Esophagus squamous epithelium (tissue), 5 donors: Measurements from ENCODE around the gene PRKCQ. TPM values are rescaled to one million over a fixed set of nuclear protein-coding genes. Genes with fewer than 3 reads are reported as not detected.

ENCODE experiments used
- DNase-seq: peaks from one replicate; lab custom pipeline; 2025; lab: John Stamatoyannopoulos, UW
- H3K27ac ChIP-seq, 4 donors: fragments of 200-600 bp; sonication (generic); one replicate each; pipeline ENCODE4 v1.5.1; 2016 to 2019; ENCODE audit warnings: mild to moderate bottlenecking in 1 of 4
- H3K27me3 ChIP-seq, 4 donors: fragments of 200-600 bp; sonication (generic); 1 replicate in 3 of 4; 2 replicates in 1 of 4; pipeline versions ENCODE4 v1.5.1 to v1.6.0; 2017 to 2021; ENCODE audit warnings: antibody characterized with exemption in 1 of 4
- H3K36me3 ChIP-seq, 3 donors: fragments of 200-600 bp; sonication (generic); one replicate each; pipeline ENCODE4 v1.5.1; 2016 to 2019
- H3K4me1 ChIP-seq, 3 donors: fragments of 200-600 bp; sonication (generic); one replicate each; pipeline ENCODE4 v1.5.1; 2017 to 2019
- H3K4me3 ChIP-seq, 4 donors: fragments of 200-600 bp; sonication (generic); 1 replicate in 3 of 4; 2 replicates in 1 of 4; pipeline ENCODE4 v1.5.1; 2016 to 2019; ENCODE audit warnings: mild to moderate bottlenecking in 2 of 4, moderate library complexity in 1 of 4
- H3K9me3 ChIP-seq, 3 donors: fragments of 200-600 bp; sonication (generic); one replicate each; pipeline ENCODE4 v1.5.1; 2016 to 2019
- POLR2A ChIP-seq, 4 donors: fragments of 450-650 bp; IDR thresholded peaks; one replicate each; pipeline ENCODE4 v1.6.1; 2017; ENCODE audit warnings: antibody characterized with exemption in 4 of 4, mild to moderate bottlenecking in 4 of 4, moderate library complexity in 3 of 4
- WGBS, 2 donors: methylation state at CpG; one replicate each; pipeline ENCODE4 v1.1.5; 2018; 5-methylcytosine and 5-hydroxymethylcytosine counted together
- intact Hi-C: fragments of 100-400 bp; cut with DNase I; formaldehyde crosslinking; loops from one replicate; pipeline ENCODE4 v1.15.0; 2022
- total RNA-seq, 4 donors: library from RNA; depleted of rRNA; stranded (reverse); fragments of >200 nt; gene quantifications; one replicate each; pipeline ENCODE4 v1.1.0, GENCODE V29; 2016
- TF ChIP-seq, protein P1 (sequence below), 6 experiments: fragments of 450-650 bp in 4 of 6; fragments of 200-600 bp in 2 of 6; sonication (generic) in 2 of 6; IDR thresholded peaks; one replicate each; pipeline ENCODE4 v1.5.1; 2016 to 2019; ENCODE audit warnings: antibody characterized with exemption in 6 of 6, mild to moderate bottlenecking in 4 of 6, moderate library complexity in 4 of 6
- donor health status: DM: yes; HTN: yes; CAD: no.

The PRKCQ gene
- total RNA-seq, 4 donors from 2014 or later: 0.76 to 2.7 (median 1.4) TPM

DNA sequence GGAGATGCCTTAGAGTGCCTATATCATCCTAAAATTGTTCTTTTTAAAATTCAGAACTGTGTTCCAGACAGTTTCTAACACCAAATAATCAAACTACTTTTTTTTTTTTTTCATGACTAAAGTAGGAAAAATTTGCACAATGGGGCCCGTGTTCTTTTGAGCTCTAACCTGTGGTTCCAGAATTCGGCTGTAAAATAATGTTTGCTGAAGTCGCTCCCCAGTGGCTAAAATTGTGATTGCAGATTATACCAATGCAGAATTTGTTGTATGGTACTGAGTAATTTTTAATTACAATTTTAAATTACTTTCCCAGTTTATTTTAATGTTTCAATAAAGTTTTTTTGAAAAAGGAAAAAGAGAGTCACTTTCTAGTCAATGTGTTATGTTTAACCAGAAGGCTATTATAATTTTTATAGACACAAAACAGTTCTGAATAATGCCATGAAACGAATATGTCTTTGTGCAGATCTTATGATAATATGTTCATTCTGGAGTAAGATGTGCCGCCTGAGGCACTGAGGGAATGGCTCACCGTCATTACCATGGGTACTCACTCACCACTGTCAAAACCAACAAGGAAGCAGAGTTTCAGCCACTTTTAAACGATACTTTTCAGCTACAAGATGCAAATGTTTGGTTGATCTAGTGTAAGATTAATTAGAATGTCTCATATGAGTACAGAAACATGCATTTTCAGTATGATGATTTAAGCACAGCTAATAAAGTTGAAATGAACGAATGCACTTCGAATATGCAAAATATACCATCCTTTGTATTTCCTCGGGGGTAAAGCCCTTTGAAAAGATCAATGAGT lies 173.6 kb downstream of the PRKCQ start:
- Histone ChIP-seq H3K27me3 (peaks cover 0 to 19% (median 0%) of the 10 kb centered on the region in 4 donors), H3K4me3 (no peak overlapping the region), H3K27ac (no peak overlapping the region), H3K9me3 (no peaks in the 10 kb centered on the region), H3K4me1 (peaks cover 5 to 25% (median 15%) of the 10 kb centered on the region in 3 donors), H3K36me3 (no peaks in the 10 kb centered on the region)
- intact Hi-C loops: no loop called here
- TF ChIP-seq, protein P1, sequence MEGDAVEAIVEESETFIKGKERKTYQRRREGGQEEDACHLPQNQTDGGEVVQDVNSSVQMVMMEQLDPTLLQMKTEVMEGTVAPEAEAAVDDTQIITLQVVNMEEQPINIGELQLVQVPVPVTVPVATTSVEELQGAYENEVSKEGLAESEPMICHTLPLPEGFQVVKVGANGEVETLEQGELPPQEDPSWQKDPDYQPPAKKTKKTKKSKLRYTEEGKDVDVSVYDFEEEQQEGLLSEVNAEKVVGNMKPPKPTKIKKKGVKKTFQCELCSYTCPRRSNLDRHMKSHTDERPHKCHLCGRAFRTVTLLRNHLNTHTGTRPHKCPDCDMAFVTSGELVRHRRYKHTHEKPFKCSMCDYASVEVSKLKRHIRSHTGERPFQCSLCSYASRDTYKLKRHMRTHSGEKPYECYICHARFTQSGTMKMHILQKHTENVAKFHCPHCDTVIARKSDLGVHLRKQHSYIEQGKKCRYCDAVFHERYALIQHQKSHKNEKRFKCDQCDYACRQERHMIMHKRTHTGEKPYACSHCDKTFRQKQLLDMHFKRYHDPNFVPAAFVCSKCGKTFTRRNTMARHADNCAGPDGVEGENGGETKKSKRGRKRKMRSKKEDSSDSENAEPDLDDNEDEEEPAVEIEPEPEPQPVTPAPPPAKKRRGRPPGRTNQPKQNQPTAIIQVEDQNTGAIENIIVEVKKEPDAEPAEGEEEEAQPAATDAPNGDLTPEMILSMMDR (IDR thresholded peaks at IDR 0.05): peak in 5 of 6 experiments; percentile 36 to 61 (median 37)
- TF ChIP-seq POLR2A (IDR thresholded peaks at IDR 0.05): no peak
- 39 to 54% methylated on average over 10 of the region's 10 CpGs for WGBS, 2 donors
- DNase-seq: no peak

DNA sequence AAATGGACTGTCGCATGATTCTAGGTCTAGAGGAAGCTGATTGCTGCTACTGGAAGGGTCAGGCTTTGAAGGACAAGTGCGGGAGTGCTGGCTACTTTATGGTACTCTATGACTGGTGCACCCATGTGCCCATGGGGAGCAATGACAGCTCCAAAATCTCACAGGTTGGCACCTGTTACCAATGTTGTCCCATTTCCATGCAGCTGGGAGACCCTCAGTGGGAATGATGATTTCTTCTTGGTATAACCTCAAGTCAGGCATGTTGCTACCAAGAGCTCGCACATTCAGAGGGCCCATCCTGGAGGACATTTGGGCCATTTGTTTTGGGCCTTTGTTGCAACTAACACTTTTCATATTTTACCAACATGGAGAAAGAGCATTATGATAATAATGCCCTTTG lies 174.4 kb downstream of the PRKCQ start:
- intact Hi-C loops: no loop called here
- no peaks in the 10 kb centered on the region for H3K9me3 ChIP-seq
- H3K36me3 ChIP-seq: no peaks in the 10 kb centered on the region
- peaks cover 12 to 30% (median 21%) of the 10 kb centered on the region in 3 donors for H3K4me1 ChIP-seq
- peaks cover 0 to 19% (median 0%) of the 10 kb centered on the region in 4 donors for H3K27me3 ChIP-seq
- DNase-seq: no peak
- TF ChIP-seq, protein P1 (IDR thresholded peaks at IDR 0.05): peak in 1 of 6 experiments; percentile 7
- no peak for TF ChIP-seq POLR2A (IDR thresholded peaks at IDR 0.05)
- no peak overlapping the region for H3K27ac ChIP-seq
- no peak overlapping the region for H3K4me3 ChIP-seq
- WGBS, 2 donors: 97 to 100% methylated on average over 3 of the region's 3 CpGs

DNA sequence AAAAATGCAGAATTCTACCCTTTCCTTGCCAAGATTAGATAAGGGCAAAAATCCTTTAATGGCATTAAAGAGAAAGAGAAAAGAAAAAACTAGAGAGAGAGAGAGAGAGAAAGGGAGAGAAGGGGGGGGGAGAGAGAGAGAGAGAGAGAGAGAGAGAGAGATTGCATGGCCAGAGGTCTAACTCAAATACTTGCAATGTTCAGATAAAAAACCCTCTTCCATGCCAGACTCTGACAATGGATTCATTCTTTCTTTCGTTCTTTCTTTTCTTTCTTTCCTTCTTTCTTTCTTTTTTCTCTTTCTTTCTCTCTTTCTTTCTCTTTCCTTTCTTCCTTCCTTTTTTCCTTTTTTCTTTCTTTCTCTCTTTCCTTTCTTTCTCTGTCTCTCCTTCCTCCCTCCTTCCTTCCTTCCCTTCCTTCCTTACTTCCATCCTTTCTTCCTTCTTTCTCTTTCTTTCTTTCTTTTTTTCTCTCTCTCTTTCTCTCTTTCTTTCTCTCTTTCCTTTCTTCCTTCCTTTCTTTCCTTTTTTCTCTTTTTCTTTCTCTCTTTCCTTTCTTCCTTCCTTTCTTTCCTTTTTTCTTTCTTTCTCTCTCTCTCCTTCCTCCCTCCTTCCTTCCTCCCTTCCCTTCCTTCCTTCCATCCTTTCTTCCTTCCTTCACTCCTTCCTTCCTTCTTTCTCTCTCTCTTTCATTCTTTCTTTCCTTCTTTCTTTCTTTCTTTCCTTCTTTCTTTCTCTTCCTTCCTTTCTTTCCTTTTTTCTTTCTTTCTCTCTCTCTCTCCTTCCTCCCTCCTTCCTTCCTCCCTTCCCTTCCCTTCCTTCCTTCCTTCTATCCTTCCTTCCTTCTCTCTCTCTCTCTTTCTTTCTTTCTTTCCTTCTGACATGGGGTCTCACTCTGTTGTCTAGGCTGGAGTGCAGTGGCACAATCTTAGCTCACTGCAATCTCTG lies 175.7 kb downstream of the PRKCQ start:
- intact Hi-C loops: loop anchor here (5.0 kb wide), 2 partner anchors 202 to 292 kb away; partner anchors contain the start of gene PFKFB3
- TF ChIP-seq, protein P1 (IDR thresholded peaks at IDR 0.05): no peak
- no peak for TF ChIP-seq POLR2A (IDR thresholded peaks at IDR 0.05)
- no peak overlapping the region for H3K4me3 ChIP-seq
- no peaks in the 10 kb centered on the region for H3K9me3 ChIP-seq
- WGBS, 2 donors: 80 to 86% methylated on average over 1 of the region's 1 CpG
- H3K36me3 ChIP-seq: no peaks in the 10 kb centered on the region
- H3K27me3 ChIP-seq: peaks cover 0 to 19% (median 0%) of the 10 kb centered on the region in 4 donors
- no peak overlapping the region for H3K27ac ChIP-seq
- H3K4me1 ChIP-seq: peaks cover 12 to 31% (median 13%) of the 10 kb centered on the region in 3 donors
- no peak for DNase-seq

DNA sequence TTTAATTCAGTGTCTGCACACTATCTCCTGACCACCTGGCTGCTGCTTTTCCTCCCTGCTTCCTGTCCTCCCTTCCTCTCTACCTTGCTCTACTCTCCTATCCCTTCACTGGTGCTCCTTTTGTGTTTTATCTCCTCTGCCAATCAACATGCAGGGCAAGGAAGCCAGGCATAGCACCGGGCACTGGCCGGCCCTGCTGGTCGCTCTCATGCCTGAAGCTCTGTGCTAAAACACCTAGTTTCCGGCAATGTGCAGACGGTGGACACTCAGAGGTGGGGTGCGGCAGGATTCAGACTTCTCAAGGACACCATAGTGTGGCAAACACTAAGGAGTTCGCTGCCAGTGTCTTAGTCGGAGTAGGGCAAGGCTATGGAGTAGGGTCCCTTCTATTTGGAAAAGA lies 177.1 kb downstream of the PRKCQ start:
- no peak overlapping the region for H3K4me3 ChIP-seq
- DNase-seq: no peak
- intact Hi-C loops: loop anchor here (5.0 kb wide), 2 partner anchors 201 to 291 kb away; partner anchors contain the start of gene PFKFB3
- H3K27ac ChIP-seq: no peak overlapping the region
- H3K4me1 ChIP-seq: peaks cover 12 to 36% (median 13%) of the 10 kb centered on the region in 3 donors
- peaks cover 0 to 19% (median 0%) of the 10 kb centered on the region in 4 donors for H3K27me3 ChIP-seq
- H3K36me3 ChIP-seq: no peaks in the 10 kb centered on the region
- 75 to 88% methylated on average over 3 to 8 of the region's 8 CpGs for WGBS, 2 donors
- TF ChIP-seq POLR2A (IDR thresholded peaks at IDR 0.05): no peak
- TF ChIP-seq, protein P1 (IDR thresholded peaks at IDR 0.05): no peak
- no peaks in the 10 kb centered on the region for H3K9me3 ChIP-seq
